H1 (cell line): ENCODE results near the gene FOXP2.

Experiments
- CEBPB ChIP-seq: IDR thresholded peaks from 2 replicates; pipeline ENCODE4 v1.6.1; 2012; ENCODE audit warnings: low read depth, low read length
- MAFK ChIP-seq: IDR thresholded peaks from 2 replicates; pipeline ENCODE4 v1.6.1; 2012; ENCODE audit warnings: low read depth, mild to moderate bottlenecking, improper control_type of control experiment, low read length
- POLR2AphosphoS5 ChIP-seq: IDR thresholded peaks from 2 replicates; pipeline ENCODE4 v1.6.1; 2011; ENCODE audit warnings: low read depth, low read length
- POU5F1 ChIP-seq: IDR thresholded peaks from 2 replicates; pipeline ENCODE4 v1.6.1; 2011; ENCODE audit warnings: low read depth, mild to moderate bottlenecking, low read length, moderate library complexity
- TF ChIP-seq, protein P1 (sequence below), 3 experiments: IDR thresholded peaks; 1 replicate in 2 of 3; 2 replicates in 1 of 3; pipeline versions ENCODE4 v1.5.1 to v1.6.1; 2011; ENCODE audit warnings: low read length in 3 of 3, mild to moderate bottlenecking in 3 of 3, inconsistent platforms in 2 of 3, low read depth in 1 of 3, moderate library complexity in 1 of 3; ENCODE audit not compliant: insufficient read depth in 1 of 3; ENCODE audit errors: control extremely low read depth in 1 of 3

DNA sequence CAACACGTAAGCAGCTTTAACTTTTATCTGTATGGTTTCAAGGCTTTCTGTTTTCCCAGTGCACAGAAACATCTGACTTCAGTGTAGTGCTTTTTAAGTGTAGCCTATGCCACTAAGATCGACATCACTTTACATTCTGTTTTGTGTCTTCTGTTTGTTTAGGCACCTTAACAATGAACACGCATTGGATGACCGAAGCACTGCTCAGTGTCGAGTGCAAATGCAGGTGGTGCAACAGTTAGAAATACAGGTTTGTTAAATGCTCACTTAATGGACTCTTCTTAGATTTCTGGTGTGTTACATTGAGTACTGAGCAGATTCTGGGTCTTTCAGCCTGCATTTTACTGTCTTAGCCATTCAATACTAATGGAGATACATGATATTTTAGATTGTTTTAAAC is 237.4 kb downstream of the FOXP2 start:
- TF ChIP-seq, protein P1, sequence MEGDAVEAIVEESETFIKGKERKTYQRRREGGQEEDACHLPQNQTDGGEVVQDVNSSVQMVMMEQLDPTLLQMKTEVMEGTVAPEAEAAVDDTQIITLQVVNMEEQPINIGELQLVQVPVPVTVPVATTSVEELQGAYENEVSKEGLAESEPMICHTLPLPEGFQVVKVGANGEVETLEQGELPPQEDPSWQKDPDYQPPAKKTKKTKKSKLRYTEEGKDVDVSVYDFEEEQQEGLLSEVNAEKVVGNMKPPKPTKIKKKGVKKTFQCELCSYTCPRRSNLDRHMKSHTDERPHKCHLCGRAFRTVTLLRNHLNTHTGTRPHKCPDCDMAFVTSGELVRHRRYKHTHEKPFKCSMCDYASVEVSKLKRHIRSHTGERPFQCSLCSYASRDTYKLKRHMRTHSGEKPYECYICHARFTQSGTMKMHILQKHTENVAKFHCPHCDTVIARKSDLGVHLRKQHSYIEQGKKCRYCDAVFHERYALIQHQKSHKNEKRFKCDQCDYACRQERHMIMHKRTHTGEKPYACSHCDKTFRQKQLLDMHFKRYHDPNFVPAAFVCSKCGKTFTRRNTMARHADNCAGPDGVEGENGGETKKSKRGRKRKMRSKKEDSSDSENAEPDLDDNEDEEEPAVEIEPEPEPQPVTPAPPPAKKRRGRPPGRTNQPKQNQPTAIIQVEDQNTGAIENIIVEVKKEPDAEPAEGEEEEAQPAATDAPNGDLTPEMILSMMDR (IDR thresholded peaks at IDR 0.05; ENCODE audit: control extremely low read depth in 1 of 3, insufficient read depth in 1 of 3, low read depth in 1 of 3, low read length in 3 of 3): no peak
- TF ChIP-seq MAFK (no peak), CEBPB (no peak), POLR2AphosphoS5 (no peak), POU5F1 (no peak)
